Prostate gland (tissue), 2 donors: ENCODE data around the gene METTL26. TPM values are rescaled to one million over a fixed set of nuclear protein-coding genes. Genes with fewer than 3 reads are reported as not detected.

ENCODE experiments used
- DNase-seq: peaks from one replicate; pipeline ENCODE4 v3.0.0-alpha.2; 2019; ENCODE audit warnings: low spot score
- H3K27ac ChIP-seq, 2 donors: fragments of 200-600 bp; sonication (generic); 2 replicates each; pipeline ENCODE4 v1.5.1; 2017 to 2019
- H3K27me3 ChIP-seq: fragments of 200-600 bp; sonication (generic); replicated peaks from 2 replicates; pipeline ENCODE4 v1.5.1; 2019; ENCODE audit not compliant: insufficient read depth
- H3K36me3 ChIP-seq, 2 donors: fragments of 200-600 bp; sonication (generic); 1 replicate in 1 of 2; 2 replicates in 1 of 2; pipeline versions ENCODE4 v1.5.1 to v1.8.1; 2017 to 2019
- H3K4me1 ChIP-seq: fragments of 200-600 bp; sonication (generic); replicated peaks from 2 replicates; pipeline ENCODE4 v1.5.1; 2019
- H3K4me3 ChIP-seq, 2 donors: fragments of 200-600 bp; sonication (generic); 2 replicates each; pipeline ENCODE4 v1.5.1; 2017 to 2019
- H3K9me3 ChIP-seq: fragments of 200-600 bp; sonication (generic); 2 replicates; pipeline ENCODE4 v1.5.1; 2017
- POLR2A ChIP-seq: fragments of 450-650 bp; IDR thresholded peaks from one replicate; pipeline ENCODE4 v1.6.1; 2016; ENCODE audit warnings: antibody characterized with exemption, mild to moderate bottlenecking
- POLR2AphosphoS5 ChIP-seq: sonication (generic); formaldehyde crosslinking; IDR thresholded peaks from one replicate; pipeline ENCODE4 v1.6.1; 2017; ENCODE audit warnings: antibody characterized with exemption
- WGBS: methylation state at CpG from one replicate; pipeline ENCODE4 v1.1.5; 2018; 5-methylcytosine and 5-hydroxymethylcytosine counted together
- intact Hi-C: fragments of 100-400 bp; cut with DNase I; formaldehyde crosslinking; loops from one replicate; pipeline ENCODE4 v1.14.2; 2022
- total RNA-seq, 2 donors: library from RNA; depleted of rRNA; stranded (reverse); fragments of >200 nt; gene quantifications; one replicate each; pipeline ENCODE4 v1.1.0, GENCODE V29; 2016
- TF ChIP-seq, protein P1 (sequence below), 4 experiments: fragments of 200-600 bp in 2 of 4; fragments of 450-650 bp in 2 of 4; sonication (generic) in 2 of 4; IDR thresholded peaks; 1 replicate in 3 of 4; 2 replicates in 1 of 4; pipeline ENCODE4 v1.5.1; 2016 to 2019; ENCODE audit warnings: antibody characterized with exemption in 4 of 4, mild to moderate bottlenecking in 2 of 4, moderate library complexity in 2 of 4

METTL26 gene
- total RNA-seq, 2 donors from 2014 or later = 179 to 207 TPM

DNA sequence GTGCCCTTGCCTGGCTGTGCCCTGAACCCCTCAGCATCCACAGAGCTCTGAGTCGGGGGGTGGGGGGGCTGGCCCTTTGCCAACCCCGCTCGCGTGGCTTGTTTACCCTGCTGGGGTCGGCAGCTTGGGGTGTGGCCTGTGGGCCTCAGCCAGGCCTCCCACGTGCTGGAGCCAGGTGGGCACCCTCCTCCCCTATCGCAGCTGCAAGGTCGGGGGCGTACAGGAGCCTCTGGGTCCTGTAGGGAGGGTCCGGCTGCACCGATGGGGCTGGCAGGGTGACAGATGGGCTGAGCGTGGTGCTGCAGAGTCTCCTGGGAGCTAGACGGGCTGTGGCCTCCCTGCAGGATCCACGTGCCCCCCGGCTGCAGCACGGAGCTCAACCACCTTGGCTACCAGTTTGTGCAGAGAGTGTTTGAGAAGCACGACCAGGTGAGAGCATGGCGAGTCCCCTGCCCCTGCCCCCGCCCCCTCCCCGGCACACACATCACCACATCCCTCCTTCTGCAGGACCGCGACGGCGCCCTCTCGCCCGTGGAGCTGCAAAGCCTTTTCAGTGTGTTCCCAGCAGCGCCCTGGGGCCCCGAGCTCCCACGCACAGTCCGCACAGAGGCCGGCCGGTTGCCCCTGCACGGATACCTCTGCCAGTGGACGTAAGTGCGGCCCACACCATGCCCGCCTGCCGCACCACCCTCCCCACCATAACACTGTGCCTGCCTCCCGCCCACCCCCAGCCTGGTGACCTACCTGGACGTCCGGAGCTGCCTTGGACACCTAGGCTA lies 35.4 kb upstream of the METTL26 start:
- H3K9me3 ChIP-seq = no peaks in the 10 kb centered on the region
- no peak overlapping the region for H3K4me3 ChIP-seq
- no peaks in the 10 kb centered on the region for H3K27me3 ChIP-seq
- H3K27ac ChIP-seq = no peak overlapping the region
- TF ChIP-seq POLR2AphosphoS5 (no peak), POLR2A (no peak)
- TF ChIP-seq, protein P1, sequence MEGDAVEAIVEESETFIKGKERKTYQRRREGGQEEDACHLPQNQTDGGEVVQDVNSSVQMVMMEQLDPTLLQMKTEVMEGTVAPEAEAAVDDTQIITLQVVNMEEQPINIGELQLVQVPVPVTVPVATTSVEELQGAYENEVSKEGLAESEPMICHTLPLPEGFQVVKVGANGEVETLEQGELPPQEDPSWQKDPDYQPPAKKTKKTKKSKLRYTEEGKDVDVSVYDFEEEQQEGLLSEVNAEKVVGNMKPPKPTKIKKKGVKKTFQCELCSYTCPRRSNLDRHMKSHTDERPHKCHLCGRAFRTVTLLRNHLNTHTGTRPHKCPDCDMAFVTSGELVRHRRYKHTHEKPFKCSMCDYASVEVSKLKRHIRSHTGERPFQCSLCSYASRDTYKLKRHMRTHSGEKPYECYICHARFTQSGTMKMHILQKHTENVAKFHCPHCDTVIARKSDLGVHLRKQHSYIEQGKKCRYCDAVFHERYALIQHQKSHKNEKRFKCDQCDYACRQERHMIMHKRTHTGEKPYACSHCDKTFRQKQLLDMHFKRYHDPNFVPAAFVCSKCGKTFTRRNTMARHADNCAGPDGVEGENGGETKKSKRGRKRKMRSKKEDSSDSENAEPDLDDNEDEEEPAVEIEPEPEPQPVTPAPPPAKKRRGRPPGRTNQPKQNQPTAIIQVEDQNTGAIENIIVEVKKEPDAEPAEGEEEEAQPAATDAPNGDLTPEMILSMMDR (IDR thresholded peaks at IDR 0.05) = no peak
- 81% methylated on average over 35 of the region's 40 CpGs for WGBS
- H3K4me1 ChIP-seq = peaks cover 7% of the 10 kb centered on the region
- intact Hi-C loops = no loop called here
- peaks cover 17 to 37% of the 10 kb centered on the region in 2 donors for H3K36me3 ChIP-seq
- no peak for DNase-seq

DNA sequence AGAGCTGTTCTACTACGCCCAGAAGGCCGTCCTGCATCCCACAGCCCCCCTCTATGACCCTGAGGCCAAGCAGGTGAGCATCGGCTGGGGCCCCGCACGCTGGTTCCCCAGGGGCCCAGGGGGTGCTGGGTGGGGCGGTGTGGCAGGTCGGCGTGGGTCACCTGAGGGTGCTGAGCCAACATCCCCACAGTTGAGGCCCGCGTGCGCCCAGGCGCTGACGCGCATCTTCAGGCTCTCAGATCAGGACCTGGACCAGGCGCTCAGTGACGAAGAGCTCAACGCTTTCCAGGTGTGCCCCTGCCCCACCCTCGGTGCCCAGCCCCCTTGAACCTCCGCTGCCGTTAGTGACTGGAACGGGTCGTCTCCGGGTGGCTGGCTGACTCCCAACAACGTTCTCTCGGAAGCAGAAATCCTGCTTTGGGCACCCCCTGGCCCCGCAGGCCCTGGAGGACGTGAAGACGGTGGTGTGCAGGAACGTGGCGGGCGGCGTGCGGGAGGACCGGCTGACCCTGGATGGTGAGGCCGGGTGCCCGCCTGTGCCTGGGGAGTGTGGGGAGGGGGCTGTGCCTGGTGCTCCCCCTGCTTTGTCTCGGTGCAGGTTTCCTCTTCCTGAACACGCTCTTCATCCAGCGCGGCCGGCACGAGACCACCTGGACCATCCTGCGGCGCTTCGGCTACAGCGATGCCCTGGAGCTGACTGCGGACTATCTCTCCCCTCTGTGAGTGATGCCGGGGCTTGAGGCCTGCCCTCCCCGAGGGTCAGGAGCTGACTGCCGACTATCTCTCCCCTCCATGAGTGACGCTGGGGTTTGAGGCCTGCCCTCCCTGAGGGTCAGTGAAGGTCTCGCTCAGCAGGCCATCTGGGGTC lies 34.6 kb upstream of the METTL26 start:
- Histone ChIP-seq H3K9me3 (no peaks in the 10 kb centered on the region), H3K27ac (no peak overlapping the region), H3K27me3 (no peaks in the 10 kb centered on the region), H3K4me3 (no peak overlapping the region), H3K36me3 (peaks cover 17 to 37% of the 10 kb centered on the region in 2 donors), H3K4me1 (peaks cover 7% of the 10 kb centered on the region)
- TF ChIP-seq POLR2AphosphoS5 (no peak), POLR2A (no peak)
- TF ChIP-seq, protein P1 (IDR thresholded peaks at IDR 0.05) = no peak
- WGBS = 91% methylated on average over 50 of the region's 52 CpGs
- DNase-seq = no peak
- intact Hi-C loops = no loop called here

DNA sequence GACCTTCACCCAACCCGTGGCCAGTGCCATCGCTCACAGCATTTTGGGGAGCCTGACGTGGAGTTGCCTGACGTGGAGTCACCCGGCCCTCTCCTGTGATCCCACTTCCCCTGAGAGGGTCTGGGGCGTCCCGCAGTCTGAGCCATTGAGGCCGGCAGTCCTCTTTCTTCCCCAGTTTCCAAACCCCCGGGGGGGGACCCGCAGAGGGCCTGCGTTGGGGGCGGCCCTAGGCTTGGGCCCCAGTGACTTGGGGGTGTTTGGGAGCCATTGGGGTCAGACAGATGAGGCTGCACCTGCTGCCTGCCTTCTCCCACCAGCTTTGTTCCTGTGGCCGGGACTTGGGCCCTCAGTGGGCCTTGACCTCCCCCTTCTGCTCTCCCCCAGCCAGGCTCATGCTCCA lies 33.6 kb upstream of the METTL26 start:
- DNase-seq = no peak
- Histone ChIP-seq H3K9me3 (no peaks in the 10 kb centered on the region), H3K4me1 (peaks cover 7% of the 10 kb centered on the region), H3K4me3 (no peak overlapping the region), H3K27me3 (no peaks in the 10 kb centered on the region), H3K27ac (no peak overlapping the region), H3K36me3 (peaks cover 17 to 37% of the 10 kb centered on the region in 2 donors)
- WGBS = 92% methylated on average over 13 of the region's 13 CpGs
- intact Hi-C loops = no loop called here
- TF ChIP-seq POLR2A (no peak), POLR2AphosphoS5 (no peak)
- TF ChIP-seq, protein P1 (IDR thresholded peaks at IDR 0.05) = no peak

DNA sequence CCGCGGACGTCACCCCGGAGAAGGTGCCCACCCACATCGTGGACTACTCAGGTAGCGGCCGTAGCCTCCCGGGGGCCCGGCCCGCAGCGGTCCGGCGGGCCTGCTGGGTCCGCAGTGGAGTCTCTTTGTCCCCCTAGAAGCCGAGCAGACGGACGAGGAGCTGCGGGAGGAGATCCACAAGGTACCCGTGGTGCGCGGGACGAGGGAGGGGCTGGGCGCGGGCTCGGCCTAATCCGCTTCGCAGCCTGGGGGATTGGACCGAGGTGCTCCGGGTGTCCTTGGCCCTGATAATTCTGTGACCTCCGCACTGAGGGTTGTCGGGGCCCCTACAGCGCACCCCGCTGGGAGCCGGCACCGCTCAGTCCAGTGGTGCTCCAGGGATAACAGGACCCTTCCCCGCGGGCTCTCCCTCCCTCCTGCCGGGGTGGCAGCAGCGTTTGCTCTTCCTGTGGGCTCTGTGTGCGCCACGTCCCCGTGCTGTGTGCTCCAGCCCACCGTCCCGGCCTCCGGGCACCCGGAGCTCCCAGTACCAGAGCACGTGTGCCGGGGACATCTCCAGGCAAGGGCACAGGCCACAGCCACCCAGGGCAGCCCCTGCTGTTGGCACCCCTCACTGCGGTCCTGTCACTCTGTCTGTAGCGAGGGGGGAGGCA lies 32.5 kb upstream of the METTL26 start:
- 7% methylated on average over 30 of the region's 50 CpGs for WGBS
- DNase-seq = no peak
- TF ChIP-seq POLR2AphosphoS5 (no peak), POLR2A (no peak)
- TF ChIP-seq, protein P1 (IDR thresholded peaks at IDR 0.05) = no peak
- H3K36me3 ChIP-seq = peaks cover 17 to 37% of the 10 kb centered on the region in 2 donors
- H3K27ac ChIP-seq = peak overlapping the region; percentile 84 to 86
- intact Hi-C loops = no loop called here
- no peaks in the 10 kb centered on the region for H3K27me3 ChIP-seq
- peaks cover 7% of the 10 kb centered on the region for H3K4me1 ChIP-seq
- peak overlapping the region; percentile 73 to 99 for H3K4me3 ChIP-seq
- H3K9me3 ChIP-seq = no peaks in the 10 kb centered on the region
